SK-N-MC (cell line): Measurements from ENCODE around the gene TECPR1.

Experiments
- EZH2 ChIP-seq: fragments of 200-600 bp; sonication (generic); IDR thresholded peaks from one replicate; pipeline ENCODE4 v1.6.1; 2017; ENCODE audit warnings: antibody characterized with exemption
- FOXP2 ChIP-seq: optimal IDR thresholded peaks from 2 replicates; pipeline ENCODE3; 2011; ENCODE audit warnings: mild to moderate bottlenecking, moderate library complexity; ENCODE audit not compliant: insufficient read depth; ENCODE audit errors: extremely low read length, control extremely low read depth
- POLR2AphosphoS5 ChIP-seq: IDR thresholded peaks from 2 replicates; pipeline ENCODE4 v1.6.1; 2012; ENCODE audit warnings: mild to moderate bottlenecking, low read depth, low read length, borderline replicate concordance

- no peak for TF ChIP-seq EZH2
- no peak for TF ChIP-seq POLR2AphosphoS5
- TF ChIP-seq FOXP2, result no peak
Measured at GRCh38 chr7:98228801-98229200, 23.2 kb downstream of the TECPR1 start.
